WI38 (cell line): ENCODE measurements around the gene ILF2.

Experiments used
- H3K4me3 ChIP-seq: 2 replicates; pipeline ENCODE4 v1.5.1; 2011; ENCODE audit warnings: low read depth, mild to moderate bottlenecking, control low read depth, low read length
- TF ChIP-seq, protein P1 (sequence below): IDR thresholded peaks from 2 replicates; pipeline ENCODE4 v1.5.1; 2012; ENCODE audit warnings: low read depth, mild to moderate bottlenecking, control low read depth, low read length

ILF2 gene

GRCh38 chr1:153636312-153636711, 34.5 kb downstream of the ILF2 start:
- no peak overlapping the region for H3K4me3 ChIP-seq
- TF ChIP-seq, protein P1, sequence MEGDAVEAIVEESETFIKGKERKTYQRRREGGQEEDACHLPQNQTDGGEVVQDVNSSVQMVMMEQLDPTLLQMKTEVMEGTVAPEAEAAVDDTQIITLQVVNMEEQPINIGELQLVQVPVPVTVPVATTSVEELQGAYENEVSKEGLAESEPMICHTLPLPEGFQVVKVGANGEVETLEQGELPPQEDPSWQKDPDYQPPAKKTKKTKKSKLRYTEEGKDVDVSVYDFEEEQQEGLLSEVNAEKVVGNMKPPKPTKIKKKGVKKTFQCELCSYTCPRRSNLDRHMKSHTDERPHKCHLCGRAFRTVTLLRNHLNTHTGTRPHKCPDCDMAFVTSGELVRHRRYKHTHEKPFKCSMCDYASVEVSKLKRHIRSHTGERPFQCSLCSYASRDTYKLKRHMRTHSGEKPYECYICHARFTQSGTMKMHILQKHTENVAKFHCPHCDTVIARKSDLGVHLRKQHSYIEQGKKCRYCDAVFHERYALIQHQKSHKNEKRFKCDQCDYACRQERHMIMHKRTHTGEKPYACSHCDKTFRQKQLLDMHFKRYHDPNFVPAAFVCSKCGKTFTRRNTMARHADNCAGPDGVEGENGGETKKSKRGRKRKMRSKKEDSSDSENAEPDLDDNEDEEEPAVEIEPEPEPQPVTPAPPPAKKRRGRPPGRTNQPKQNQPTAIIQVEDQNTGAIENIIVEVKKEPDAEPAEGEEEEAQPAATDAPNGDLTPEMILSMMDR: no peak

GRCh38 chr1:153635872-153636271, 34.9 kb downstream of the ILF2 start:
- no peak overlapping the region for H3K4me3 ChIP-seq
- TF ChIP-seq, protein P1: no peak

DNA sequence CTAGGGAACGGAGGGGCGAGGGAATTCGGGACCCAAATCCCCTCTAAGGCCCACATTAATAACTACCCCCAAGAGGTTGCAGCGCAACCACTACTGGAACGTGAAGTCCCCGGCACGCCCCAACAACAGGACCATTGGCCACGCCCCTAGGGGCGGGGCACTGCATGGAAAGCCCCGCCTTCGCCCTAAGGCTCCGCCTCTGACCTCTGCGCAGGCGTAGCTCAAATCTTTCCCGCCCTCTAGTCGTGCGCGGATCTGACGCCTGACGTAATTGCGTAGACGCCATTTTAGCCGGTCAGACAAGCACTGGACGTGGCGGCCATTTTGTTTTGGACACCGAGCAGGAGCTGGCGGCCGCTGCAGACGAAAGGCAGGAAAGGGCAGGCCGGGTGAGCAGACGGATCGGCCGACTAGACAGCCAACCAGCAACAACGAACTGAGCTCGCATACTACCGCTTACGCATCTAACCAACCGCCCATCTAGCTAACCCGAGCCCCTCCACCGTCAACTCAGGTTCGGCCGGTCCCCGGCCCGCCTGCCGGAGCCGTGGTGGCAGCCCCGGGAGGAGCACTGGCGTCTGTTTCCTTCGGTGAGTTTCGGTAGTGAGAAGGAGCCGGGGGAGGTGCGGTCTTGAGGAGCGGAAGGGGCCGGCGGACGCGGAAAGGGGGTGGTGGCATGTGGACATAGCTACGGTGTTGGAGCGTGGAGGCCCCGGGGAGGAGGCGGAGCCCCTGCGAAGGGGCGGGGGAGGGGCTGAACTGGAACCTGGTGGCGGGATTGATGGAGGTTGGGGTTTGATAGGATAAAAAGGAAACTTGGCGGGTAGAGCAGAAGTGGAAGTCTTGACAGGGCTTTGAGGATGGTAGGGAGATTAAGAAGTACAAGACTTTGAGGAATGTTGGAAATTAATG, 36.8 kb downstream of the ILF2 start, which contains the start of gene CHTOP:
Gene CHTOP (plus strand): TSS at position 313 of the 912 bp plus-strand sequence. CDS start 2,523 bp downstream, outside the sequence.
- TF ChIP-seq, protein P1: no peak
- peak within 1 kb of the TSS; percentile 94 for H3K4me3 ChIP-seq

- no peak overlapping the region; the same call in 1 of the 2 replicates for H3K4me3 ChIP-seq
- TF ChIP-seq, protein P1: no peak
Measured at GRCh38 chr1:153633161-153633753, 37.5 kb downstream of the ILF2 start.

DNA sequence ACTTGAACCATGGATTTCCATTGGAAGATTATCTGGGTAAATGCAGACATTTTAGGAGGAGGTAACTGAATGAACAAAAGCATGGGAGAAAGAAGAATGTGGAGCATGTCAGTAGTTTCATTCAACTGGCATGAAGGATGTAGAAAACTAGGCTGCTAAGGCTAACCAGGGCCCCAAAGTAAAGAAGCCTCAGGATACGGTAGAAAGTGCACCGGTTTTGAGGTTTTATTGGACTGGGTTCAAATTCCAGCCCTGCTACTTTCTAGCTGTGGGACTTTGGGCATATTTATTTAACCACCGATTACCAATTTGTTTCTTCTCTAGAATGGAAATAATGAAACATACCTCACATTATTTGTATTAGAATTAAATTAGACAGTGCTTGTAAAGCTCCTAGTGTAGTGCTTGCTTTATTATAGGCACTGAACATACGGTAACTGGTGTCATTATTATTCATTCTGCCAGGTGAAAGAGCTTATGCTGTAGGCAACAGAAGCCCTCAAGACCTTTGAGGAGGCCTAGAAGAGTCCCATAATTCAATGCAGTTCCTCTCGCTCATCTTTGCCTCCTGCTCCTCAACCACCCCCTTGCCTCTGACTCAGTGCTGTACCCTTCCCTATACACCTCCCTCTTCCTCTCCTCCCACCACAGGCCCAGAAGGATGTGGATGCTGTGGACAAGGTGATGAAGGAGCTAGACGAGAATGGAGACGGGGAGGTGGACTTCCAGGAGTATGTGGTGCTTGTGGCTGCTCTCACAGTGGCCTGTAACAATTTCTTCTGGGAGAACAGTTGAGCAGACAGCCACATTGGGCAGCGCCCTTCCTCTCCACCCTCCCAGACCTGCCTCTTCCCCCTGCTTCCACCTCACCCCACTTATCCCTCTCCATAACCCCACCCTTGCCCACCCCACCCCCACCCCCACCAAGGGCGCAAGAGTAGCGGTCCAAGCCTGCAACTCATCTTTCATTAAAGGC, 39.5 kb downstream of the ILF2 start:
- TF ChIP-seq, protein P1: no peak
- no peak overlapping the region for H3K4me3 ChIP-seq

- TF ChIP-seq, protein P1: no peak
- H3K4me3 ChIP-seq: no peak overlapping the region
Measured at GRCh38 chr1:153630384-153630783, 40.4 kb downstream of the ILF2 start.
